Chondrocyte (in vitro differentiated cells): ENCODE results near the gene DPP10. TPM values are rescaled to one million over a fixed set of nuclear protein-coding genes. Genes with fewer than 3 reads are reported as not detected.

Source experiments
- DNase-seq: peaks from one replicate; pipeline ENCODE4 v3.0.0; 2021; ENCODE audit warnings: mixed read lengths, low spot score
- H3K27ac Mint-ChIP-seq: one replicate; pipeline ENCODE4 v1.8.0; 2021; ENCODE audit warnings: mild to moderate bottlenecking, moderate library complexity, mixed read lengths; ENCODE audit not compliant: unreplicated experiment
- H3K27me3 Mint-ChIP-seq: 2 replicates; pipeline ENCODE4 v1.8.0; 2021; ENCODE audit warnings: low read depth, mixed read lengths
- H3K36me3 Mint-ChIP-seq: 2 replicates; pipeline ENCODE4 v1.8.0; 2021; ENCODE audit warnings: low read depth, mixed read lengths
- H3K4me1 Mint-ChIP-seq: 2 replicates; pipeline ENCODE4 v1.8.0; 2021; ENCODE audit warnings: low read depth, mild to moderate bottlenecking, mixed read lengths
- H3K4me3 Mint-ChIP-seq: one replicate; pipeline ENCODE4 v1.8.0; 2021; ENCODE audit warnings: mild to moderate bottlenecking, moderate library complexity, mixed read lengths; ENCODE audit not compliant: unreplicated experiment
- H3K9me3 Mint-ChIP-seq: 2 replicates; pipeline ENCODE4 v1.8.0; 2021; ENCODE audit warnings: low read depth, mixed read lengths
- total RNA-seq: library from RNA; stranded (reverse); gene quantifications from 3 replicates; pipeline ENCODE4 v1.2.1, GENCODE V29; 2021
- TF ChIP-seq, protein P1 (sequence below): fragments of 200-600 bp; sonication (generic); IDR thresholded peaks from 2 replicates; pipeline ENCODE4 v1.5.0; 2021; ENCODE audit warnings: antibody characterized with exemption, mild to moderate bottlenecking, moderate library complexity

DPP10 gene
- total RNA-seq, 1 donor from 2014 or later: not detected

DNA sequence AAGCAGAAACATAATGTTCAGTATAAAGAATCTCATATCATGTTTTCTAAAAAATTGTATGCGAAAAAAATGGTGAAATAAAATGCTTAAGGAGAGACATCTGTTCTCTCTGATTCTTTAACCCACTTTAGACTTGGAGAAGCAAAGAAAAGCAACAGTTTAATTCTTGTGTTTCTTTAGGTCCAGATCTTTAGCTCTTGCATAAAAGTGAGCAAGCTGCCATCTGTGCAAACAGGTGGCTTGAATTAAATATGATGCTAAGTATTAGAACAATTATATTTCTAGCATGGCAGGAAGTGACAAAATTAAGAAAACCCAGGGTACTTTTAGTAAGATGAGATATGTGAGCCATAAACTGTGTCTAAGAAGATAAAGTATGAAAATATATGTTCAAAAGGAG, 1038.3 kb downstream of the DPP10 start:
- H3K27ac Mint-ChIP-seq: no peak overlapping the region
- no peak for DNase-seq
- H3K36me3 Mint-ChIP-seq: no peaks in the 10 kb centered on the region
- peaks cover 18% of the 10 kb centered on the region for H3K9me3 Mint-ChIP-seq
- H3K4me3 Mint-ChIP-seq: no peak overlapping the region
- no peaks in the 10 kb centered on the region for H3K4me1 Mint-ChIP-seq
- H3K27me3 Mint-ChIP-seq: no peaks in the 10 kb centered on the region
- TF ChIP-seq, protein P1, sequence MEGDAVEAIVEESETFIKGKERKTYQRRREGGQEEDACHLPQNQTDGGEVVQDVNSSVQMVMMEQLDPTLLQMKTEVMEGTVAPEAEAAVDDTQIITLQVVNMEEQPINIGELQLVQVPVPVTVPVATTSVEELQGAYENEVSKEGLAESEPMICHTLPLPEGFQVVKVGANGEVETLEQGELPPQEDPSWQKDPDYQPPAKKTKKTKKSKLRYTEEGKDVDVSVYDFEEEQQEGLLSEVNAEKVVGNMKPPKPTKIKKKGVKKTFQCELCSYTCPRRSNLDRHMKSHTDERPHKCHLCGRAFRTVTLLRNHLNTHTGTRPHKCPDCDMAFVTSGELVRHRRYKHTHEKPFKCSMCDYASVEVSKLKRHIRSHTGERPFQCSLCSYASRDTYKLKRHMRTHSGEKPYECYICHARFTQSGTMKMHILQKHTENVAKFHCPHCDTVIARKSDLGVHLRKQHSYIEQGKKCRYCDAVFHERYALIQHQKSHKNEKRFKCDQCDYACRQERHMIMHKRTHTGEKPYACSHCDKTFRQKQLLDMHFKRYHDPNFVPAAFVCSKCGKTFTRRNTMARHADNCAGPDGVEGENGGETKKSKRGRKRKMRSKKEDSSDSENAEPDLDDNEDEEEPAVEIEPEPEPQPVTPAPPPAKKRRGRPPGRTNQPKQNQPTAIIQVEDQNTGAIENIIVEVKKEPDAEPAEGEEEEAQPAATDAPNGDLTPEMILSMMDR: no peak

DNA sequence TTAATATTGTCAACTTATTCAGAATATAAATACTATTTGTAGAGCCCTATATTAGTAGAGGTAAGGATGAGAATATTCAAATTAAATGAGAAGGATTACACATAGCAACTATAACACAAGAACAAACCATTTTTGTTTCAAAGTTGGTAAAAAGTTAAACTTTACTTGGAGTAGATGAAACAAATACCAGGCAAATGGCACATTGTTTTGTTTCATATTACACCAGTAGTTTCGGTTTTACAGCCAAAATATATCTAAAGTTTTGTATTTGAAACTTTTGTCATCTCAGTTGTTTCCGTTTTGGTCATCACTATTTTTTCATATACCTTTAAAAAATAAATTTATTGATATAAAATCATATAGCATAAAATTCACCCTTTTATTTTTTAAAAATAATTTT, 1039.4 kb downstream of the DPP10 start:
- H3K27me3 Mint-ChIP-seq: no peaks in the 10 kb centered on the region
- no peak for DNase-seq
- TF ChIP-seq, protein P1: no peak
- peaks cover 12% of the 10 kb centered on the region for H3K9me3 Mint-ChIP-seq
- H3K36me3 Mint-ChIP-seq: no peaks in the 10 kb centered on the region
- H3K27ac Mint-ChIP-seq: no peak overlapping the region
- no peak overlapping the region for H3K4me3 Mint-ChIP-seq
- no peaks in the 10 kb centered on the region for H3K4me1 Mint-ChIP-seq

DNA sequence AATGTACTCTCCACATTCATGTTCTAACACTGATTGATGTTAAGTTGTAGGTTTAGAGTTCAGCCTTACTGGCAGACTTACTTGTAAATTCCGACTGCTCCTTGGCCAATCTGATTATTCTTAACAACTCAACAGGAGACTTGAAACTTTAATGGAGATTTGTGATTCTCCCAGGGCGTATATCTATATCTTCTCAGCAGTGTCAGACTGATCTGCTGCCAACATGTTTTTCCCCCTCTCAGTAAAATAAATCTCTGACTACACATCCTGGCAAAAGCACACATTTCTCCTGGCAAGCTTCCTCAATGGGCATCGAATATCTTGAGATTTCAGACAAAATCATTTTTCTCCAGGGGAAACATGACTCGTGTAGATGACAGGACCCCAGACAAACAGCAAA, 1041.2 kb downstream of the DPP10 start:
- no peaks in the 10 kb centered on the region for H3K36me3 Mint-ChIP-seq
- TF ChIP-seq, protein P1: no peak

DNA sequence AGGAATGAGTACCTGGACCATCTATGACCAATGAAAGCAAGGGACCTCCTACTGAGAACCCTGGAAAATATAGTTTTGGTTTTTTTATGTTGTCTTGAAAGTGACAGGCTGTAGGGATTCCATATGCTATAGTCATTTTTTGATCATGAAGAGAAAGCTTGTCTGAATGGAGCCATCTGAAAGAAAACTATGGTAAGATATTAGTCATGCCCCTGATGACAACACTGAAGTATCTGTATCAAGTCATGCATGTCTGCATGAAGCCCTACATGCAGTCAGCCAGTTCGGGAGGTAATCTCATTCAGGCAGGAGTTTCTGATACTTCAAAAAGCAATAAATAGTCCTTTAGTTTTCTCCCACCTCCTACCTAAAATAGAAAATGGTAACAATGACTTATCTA, 1042.0 kb downstream of the DPP10 start:
- Mint-ChIP-seq H3K27ac (no peak overlapping the region), H3K27me3 (no peaks in the 10 kb centered on the region), H3K4me1 (no peaks in the 10 kb centered on the region), H3K9me3 (peaks cover 3% of the 10 kb centered on the region), H3K4me3 (no peak overlapping the region), H3K36me3 (no peaks in the 10 kb centered on the region)
- no peak for DNase-seq
- TF ChIP-seq, protein P1: no peak

More for the DNA sequence above, 1041.2 kb downstream of the DPP10 start:
- no peak overlapping the region for H3K27ac Mint-ChIP-seq
- peaks cover 3% of the 10 kb centered on the region for H3K9me3 Mint-ChIP-seq
- no peaks in the 10 kb centered on the region for H3K4me1 Mint-ChIP-seq
- no peak for DNase-seq
- no peaks in the 10 kb centered on the region for H3K27me3 Mint-ChIP-seq
- H3K4me3 Mint-ChIP-seq: no peak overlapping the region

DNA sequence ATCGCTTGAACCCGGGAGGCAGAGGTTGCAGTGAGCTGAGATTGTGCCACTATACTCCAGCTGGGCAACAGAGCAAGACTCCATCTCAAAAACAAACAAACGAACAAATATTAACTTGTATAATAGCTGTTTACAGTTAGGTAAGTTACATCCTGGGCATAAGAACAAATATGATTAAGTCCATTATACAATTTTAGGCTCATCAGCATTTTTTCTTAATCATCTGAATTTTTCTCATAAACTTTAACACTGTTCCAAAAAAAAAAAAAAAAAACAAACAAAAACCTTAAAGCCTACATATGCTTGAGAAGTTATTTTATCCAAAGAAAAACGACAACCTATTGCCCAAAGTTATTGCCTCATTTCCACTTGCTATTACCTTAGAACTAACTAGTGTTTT, 1042.5 kb downstream of the DPP10 start:
- Mint-ChIP-seq H3K9me3 (peaks cover 6% of the 10 kb centered on the region), H3K27me3 (no peaks in the 10 kb centered on the region), H3K27ac (no peak overlapping the region), H3K36me3 (no peaks in the 10 kb centered on the region), H3K4me3 (no peak overlapping the region), H3K4me1 (no peaks in the 10 kb centered on the region)
- DNase-seq: no peak
- TF ChIP-seq, protein P1: no peak
